ENCODE measurements around the gene FIBCD1. TPM values are rescaled to one million over a fixed set of nuclear protein-coding genes. Genes with fewer than 3 reads are reported as not detected.

Gene FIBCD1
- total RNA-seq, 4 donors from 2014 or later, result not detected

- no peaks in the 10 kb centered on the region for H3K9me3 ChIP-seq
- no peaks in the 10 kb centered on the region for H3K36me3 ChIP-seq
- WGBS, result 54% methylated on average over 14 of the region's 21 CpGs
- no peak overlapping the region for H3K27ac ChIP-seq
- DNase-seq (ENCODE audit: low spot score in 2 of 2), result no peak
- no peaks in the 10 kb centered on the region for H3K4me1 ChIP-seq
- H3K4me3 ChIP-seq, result no peak overlapping the region
- peaks cover 43% of the 10 kb centered on the region for H3K27me3 ChIP-seq
- TF ChIP-seq POLR2A (IDR thresholded peaks at IDR 0.05) (no peak), POLR2AphosphoS5 (IDR thresholded peaks at IDR 0.05) (no peak)
- TF ChIP-seq, protein P1, sequence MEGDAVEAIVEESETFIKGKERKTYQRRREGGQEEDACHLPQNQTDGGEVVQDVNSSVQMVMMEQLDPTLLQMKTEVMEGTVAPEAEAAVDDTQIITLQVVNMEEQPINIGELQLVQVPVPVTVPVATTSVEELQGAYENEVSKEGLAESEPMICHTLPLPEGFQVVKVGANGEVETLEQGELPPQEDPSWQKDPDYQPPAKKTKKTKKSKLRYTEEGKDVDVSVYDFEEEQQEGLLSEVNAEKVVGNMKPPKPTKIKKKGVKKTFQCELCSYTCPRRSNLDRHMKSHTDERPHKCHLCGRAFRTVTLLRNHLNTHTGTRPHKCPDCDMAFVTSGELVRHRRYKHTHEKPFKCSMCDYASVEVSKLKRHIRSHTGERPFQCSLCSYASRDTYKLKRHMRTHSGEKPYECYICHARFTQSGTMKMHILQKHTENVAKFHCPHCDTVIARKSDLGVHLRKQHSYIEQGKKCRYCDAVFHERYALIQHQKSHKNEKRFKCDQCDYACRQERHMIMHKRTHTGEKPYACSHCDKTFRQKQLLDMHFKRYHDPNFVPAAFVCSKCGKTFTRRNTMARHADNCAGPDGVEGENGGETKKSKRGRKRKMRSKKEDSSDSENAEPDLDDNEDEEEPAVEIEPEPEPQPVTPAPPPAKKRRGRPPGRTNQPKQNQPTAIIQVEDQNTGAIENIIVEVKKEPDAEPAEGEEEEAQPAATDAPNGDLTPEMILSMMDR (IDR thresholded peaks at IDR 0.05), result no peak
Measured at GRCh38 chr9:130973686-130974281, 34.7 kb upstream of the FIBCD1 start.

DNA sequence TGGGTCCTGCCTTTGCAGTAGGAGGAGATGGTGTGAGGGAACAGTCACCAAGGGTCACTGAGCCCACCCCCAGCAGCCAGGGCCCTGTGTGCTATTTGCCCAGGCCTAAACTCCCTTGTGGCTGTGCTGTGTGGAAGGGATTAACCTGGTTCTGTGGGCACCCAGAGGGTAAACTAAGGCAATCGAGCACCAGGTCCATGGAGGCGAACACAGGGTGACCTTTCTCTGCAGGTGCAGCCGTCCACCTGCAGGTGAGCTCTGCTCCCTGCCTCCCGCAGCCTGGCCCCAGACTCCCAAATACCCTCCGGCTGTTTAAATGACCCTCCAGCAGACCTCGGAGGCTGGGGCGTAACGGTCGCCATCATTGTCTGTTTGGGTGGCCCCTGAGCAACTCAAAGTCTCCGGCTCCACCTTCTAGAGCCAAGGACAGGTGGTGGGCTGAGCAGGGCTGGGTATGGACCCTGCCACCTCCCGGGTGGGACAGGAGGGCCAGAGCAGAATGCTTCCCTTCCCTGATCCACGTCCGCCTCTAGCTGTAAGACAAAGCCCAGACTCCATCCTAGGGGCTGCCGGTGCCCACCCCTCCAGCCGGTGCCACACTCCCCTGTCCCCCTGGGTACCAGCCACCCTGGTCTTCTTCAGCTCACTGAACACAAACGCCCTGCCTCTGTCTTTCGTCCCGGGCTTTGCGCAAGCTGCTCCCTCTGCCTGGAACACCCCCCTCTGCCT is 34.1 kb upstream of the FIBCD1 start:
- no peak for DNase-seq (ENCODE audit: low spot score in 2 of 2)
- Histone ChIP-seq H3K9me3 (no peaks in the 10 kb centered on the region), H3K36me3 (no peaks in the 10 kb centered on the region), H3K27ac (no peak overlapping the region), H3K4me3 (no peak overlapping the region), H3K27me3 (peaks cover 43% of the 10 kb centered on the region), H3K4me1 (no peaks in the 10 kb centered on the region)
- TF ChIP-seq POLR2AphosphoS5 (IDR thresholded peaks at IDR 0.05) (no peak), POLR2A (IDR thresholded peaks at IDR 0.05) (no peak), EP300 (IDR thresholded peaks at IDR 0.05) (no peak)
- TF ChIP-seq, protein P1 (IDR thresholded peaks at IDR 0.05), result no peak
- 69% methylated on average over 13 of the region's 19 CpGs for WGBS

DNA sequence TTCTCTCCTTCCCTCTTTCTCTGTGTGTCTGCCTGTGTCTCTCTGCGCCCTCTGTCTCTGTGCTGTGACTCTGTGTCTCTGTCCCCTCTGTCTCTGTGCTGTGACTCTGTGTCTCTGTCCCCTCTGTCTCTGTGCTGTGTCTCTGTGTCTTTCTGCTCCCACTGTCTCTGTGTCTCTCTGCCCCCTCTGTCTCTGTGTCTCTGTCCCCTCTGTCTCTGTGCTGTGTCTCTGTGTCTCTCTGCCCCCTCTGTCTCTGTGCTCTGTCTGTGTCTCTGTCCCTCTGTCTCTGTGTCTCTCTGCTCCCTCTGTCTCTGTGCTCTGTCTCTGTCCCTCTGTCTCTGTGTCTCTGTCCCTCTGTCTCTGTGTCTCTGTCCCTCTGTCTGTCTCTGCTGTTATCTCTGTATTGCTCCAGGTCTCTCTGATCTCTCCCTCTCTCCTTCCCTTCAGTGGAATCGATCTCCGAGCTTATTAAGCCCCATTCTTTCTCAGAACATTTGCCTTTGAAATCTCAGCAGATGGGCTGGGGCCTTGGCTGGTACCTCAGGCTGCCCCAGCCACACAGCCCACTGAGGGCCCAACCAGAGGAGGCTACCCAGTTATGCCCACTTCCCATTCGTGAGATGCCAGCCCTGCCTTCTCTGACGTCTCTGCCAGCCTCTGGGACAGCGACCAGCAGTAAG is 33.4 kb upstream of the FIBCD1 start:
- TF ChIP-seq POLR2AphosphoS5 (IDR thresholded peaks at IDR 0.05), result no peak
- no peak for TF ChIP-seq EP300 (IDR thresholded peaks at IDR 0.05)
- TF ChIP-seq POLR2A (IDR thresholded peaks at IDR 0.05), result no peak
- TF ChIP-seq, protein P1 (IDR thresholded peaks at IDR 0.05), result no peak
- H3K4me1 ChIP-seq, result no peaks in the 10 kb centered on the region
- H3K36me3 ChIP-seq, result no peaks in the 10 kb centered on the region
- DNase-seq (ENCODE audit: low spot score in 2 of 2), result no peak
- no peak overlapping the region for H3K4me3 ChIP-seq
- peaks cover 43% of the 10 kb centered on the region for H3K27me3 ChIP-seq
- no peaks in the 10 kb centered on the region for H3K9me3 ChIP-seq
- WGBS, result 64% methylated on average over 6 of the region's 6 CpGs
- H3K27ac ChIP-seq, result no peak overlapping the region

- Histone ChIP-seq H3K4me1 (no peaks in the 10 kb centered on the region), H3K36me3 (no peaks in the 10 kb centered on the region), H3K9me3 (no peaks in the 10 kb centered on the region), H3K4me3 (no peak overlapping the region), H3K27ac (no peak overlapping the region), H3K27me3 (peaks cover 43% of the 10 kb centered on the region)
- no peak for DNase-seq (ENCODE audit: low spot score in 2 of 2)
- TF ChIP-seq POLR2AphosphoS5 (IDR thresholded peaks at IDR 0.05) (no peak), EP300 (IDR thresholded peaks at IDR 0.05) (no peak), POLR2A (IDR thresholded peaks at IDR 0.05) (no peak)
- TF ChIP-seq, protein P1 (IDR thresholded peaks at IDR 0.05), result no peak
- 70% methylated on average over 11 of the region's 12 CpGs for WGBS
Measured at GRCh38 chr9:130971294-130971849, 32.3 kb upstream of the FIBCD1 start.

DNA sequence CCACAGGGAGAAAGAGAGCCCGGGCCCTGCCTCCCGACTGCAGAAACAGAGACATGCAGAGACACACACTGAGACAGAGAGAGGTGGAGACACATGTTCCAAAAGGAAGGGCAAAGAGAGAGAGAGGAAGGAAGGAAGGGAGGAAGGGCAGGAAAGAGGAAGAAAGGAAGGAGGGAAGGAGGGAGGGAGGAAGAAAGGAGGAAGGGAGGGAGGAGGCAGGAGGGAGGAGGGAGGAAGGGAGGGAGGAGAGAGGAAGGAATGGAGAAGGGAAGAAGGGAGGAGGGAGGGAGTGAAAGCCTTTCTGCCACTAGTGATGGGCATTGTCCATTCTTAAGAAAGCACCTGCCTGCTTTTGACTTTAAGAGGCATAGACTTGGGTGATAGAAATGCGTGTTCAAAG is 31.8 kb upstream of the FIBCD1 start:
- H3K36me3 ChIP-seq, result no peaks in the 10 kb centered on the region
- no peak for DNase-seq (ENCODE audit: low spot score in 2 of 2)
- WGBS, result 76% methylated on average over 3 of the region's 3 CpGs
- H3K4me3 ChIP-seq, result no peak overlapping the region
- TF ChIP-seq POLR2AphosphoS5 (IDR thresholded peaks at IDR 0.05) (no peak), POLR2A (IDR thresholded peaks at IDR 0.05) (no peak), EP300 (IDR thresholded peaks at IDR 0.05) (no peak)
- TF ChIP-seq, protein P1 (IDR thresholded peaks at IDR 0.05), result no peak
- H3K4me1 ChIP-seq, result no peaks in the 10 kb centered on the region
- H3K27ac ChIP-seq, result no peak overlapping the region
- H3K9me3 ChIP-seq, result no peaks in the 10 kb centered on the region
- peaks cover 40% of the 10 kb centered on the region for H3K27me3 ChIP-seq

All from suprapubic skin (tissue), 4 donors.